G401 (cell line): ENCODE data around the gene CRTAC1. TPM values are rescaled to one million over a fixed set of nuclear protein-coding genes. Genes with fewer than 3 reads are reported as not detected.

Source experiments
- DNase-seq: peaks from one replicate; pipeline ENCODE4 v3.0.0-alpha.2; 2015; ENCODE audit warnings: low spot score
- in situ Hi-C: cut with HindIII; loops from 2 replicates; pipeline ENCODE4 v1.10.0; 2016; ENCODE audit warnings: low sequenced_read_pairs, mixed read lengths
- total RNA-seq: library from RNA; depleted of rRNA; stranded (reverse); fragments of >200 nt; shearing (Covaris generic); gene quantifications from 2 replicates; pipeline ENCODE4 v1.2.3, GENCODE V29; 2014

The CRTAC1 gene
- total RNA-seq, 1 experiment from 2014 or later = 0.10 TPM

GRCh38 chr10:97981816-97982215 lies 48.6 kb downstream of the CRTAC1 start:
- in situ Hi-C loops = no loop called here
- no peak for DNase-seq

- in situ Hi-C loops = no loop called here
- no peak for DNase-seq
These were observed 52.7 kb downstream of the CRTAC1 start for GRCh38 chr10:97977673-97978072.

- no peak for DNase-seq
- in situ Hi-C loops = no loop called here
These were observed 54.8 kb downstream of the CRTAC1 start for GRCh38 chr10:97975598-97975997.

- DNase-seq = peak; percentile 33
- in situ Hi-C loops = no loop called here
These were observed 55.6 kb downstream of the CRTAC1 start for GRCh38 chr10:97974526-97975525.

DNA sequence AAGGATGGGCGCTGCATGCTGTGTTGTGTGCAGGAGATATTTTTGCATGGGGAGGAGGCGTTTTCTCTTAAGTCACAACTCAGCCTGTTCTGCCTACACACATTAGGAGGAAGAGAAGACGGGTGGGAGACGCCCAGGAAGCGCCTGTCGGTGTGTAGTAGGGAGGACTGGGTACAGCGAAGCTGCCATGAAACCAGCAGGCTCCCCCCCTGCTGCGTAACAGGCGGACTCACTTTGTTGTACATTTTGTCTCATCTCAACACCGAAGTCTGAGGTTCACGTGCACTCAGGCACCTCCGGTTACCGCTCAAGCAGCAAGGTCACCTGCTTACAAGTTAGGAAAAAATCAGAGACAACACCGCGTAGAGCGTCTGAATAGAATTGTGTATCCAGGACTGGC lies 56.3 kb downstream of the CRTAC1 start:
- peak; percentile 31 for DNase-seq
- in situ Hi-C loops = no loop called here

- in situ Hi-C loops = no loop called here
These were observed 60.8 kb downstream of the CRTAC1 start for GRCh38 chr10:97969538-97970079.

DNA sequence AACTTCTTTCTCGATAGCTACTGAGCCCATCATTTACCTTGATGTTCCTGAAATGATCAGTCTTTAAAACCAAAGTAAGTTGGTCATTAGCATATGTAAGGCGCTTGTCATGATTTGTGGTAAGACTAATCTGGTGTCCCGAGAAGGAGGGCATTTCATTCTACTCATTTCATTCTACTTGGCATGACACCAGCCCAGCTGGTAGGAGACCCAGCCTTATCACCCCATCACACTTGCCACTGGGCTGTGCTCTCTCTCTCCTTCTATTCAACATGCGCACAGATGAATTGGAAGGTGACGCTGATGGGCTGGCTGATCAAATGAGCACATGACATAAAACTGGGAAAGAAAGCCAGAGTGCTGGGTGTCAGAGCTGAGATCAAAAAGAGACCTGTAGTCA lies 65.7 kb downstream of the CRTAC1 start:
- DNase-seq = no peak

More at GRCh38 chr10:97969538-97970079, 60.8 kb downstream of the CRTAC1 start:
- no peak for DNase-seq

DNA sequence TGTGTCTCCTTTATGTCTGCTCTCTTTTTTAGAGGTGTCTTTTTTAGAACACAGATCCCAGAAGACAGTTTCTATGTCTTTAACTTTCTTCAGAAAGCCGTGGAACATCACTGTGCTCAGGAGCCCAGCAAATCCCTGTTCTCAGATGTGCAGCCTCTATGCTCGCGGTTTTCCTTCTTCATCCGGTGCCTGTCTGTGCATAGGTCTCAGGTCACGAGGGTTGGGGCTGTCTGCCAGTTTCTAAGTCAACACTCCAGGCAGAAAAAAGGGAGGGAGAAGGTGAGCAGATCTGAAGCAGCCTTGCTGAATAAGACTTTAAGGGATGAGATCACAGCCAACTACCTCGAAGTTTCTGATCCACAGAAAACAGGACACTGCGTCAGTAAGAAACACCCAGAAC lies 68.5 kb downstream of the CRTAC1 start:
- in situ Hi-C loops = no loop called here
- peak; percentile 38 for DNase-seq

More for the DNA sequence above, 65.7 kb downstream of the CRTAC1 start:
- in situ Hi-C loops = no loop called here

DNA sequence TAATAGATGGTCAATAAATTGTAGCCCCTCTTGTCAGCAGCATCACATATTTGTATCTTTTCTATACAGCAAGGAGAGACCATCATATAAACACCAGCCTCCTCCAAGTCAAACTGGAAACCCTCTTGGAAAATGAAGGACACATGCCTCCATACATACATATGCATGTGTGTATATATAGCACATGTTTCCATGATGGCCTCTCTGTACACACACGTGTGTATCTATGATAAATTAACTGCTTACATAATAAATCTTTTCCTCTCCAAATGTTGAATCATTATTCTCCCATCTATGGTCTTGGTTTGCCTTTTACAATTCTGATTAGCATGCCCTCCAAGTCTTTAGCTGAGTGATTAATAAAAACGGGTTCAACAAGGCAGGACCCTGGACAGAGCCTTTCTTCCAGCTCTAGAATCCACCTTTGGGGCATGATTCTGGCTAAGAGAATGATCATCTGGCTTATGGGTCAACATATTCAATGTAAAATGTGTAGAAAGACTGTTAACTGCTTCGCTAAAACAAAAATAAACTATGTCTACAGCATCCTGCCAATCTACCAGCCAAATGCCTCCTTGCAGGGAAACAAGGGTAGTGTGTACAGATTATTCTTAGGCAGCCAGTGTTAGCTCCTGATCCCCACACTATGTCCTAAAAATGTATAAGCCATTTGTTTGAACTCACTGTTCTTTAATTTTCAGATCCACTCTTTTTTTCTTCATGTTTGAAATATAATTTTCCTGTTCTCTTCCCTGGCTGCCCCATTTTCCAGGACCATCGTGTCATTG lies 70.0 kb downstream of the CRTAC1 start:
- in situ Hi-C loops = no loop called here
- no peak for DNase-seq

DNA sequence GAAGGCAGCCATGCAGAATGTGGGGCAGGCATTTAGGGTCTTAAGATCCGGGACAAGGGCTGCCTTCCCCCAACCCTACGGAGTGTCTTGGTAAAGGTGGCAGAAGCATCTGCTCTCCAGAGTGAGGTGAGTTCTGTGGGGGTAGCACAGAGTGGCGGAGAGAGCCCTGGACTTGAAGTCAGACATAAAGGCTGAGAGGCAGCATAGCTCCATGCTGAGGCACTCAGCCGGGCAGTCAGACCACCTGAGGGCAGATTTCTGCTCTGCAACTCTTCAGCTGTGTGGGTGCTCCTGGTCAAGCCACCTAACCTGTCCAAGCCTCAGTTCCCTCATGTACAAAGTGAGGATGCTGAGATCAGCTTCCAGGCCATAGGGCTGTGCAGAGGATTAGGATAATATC lies 81.0 kb downstream of the CRTAC1 start:
- DNase-seq = no peak
- in situ Hi-C loops = no loop called here

DNA sequence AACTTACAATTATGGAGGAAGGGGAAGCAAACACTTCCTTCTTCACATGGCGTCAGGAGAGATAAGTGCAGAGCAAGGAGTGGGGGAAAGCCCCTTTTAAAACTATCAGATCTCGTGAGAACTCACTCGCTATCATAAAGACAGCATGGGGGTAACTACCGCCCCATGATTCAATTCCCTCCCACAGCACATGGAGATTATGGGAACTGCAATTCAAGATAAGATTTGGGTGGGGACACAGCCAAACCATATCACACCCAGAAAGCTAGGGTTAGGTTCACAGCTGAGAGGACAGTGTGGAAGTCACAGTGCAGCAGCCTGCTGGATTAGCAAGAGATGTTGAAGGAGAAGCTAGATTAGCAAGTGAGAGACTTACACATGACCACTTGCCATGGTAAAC lies 81.6 kb downstream of the CRTAC1 start:
- DNase-seq = no peak

GRCh38 chr10:97944772-97945171 lies 85.6 kb downstream of the CRTAC1 start:
- no peak for DNase-seq
- in situ Hi-C loops = no loop called here

More for the DNA sequence above, 81.6 kb downstream of the CRTAC1 start:
- in situ Hi-C loops = no loop called here

DNA sequence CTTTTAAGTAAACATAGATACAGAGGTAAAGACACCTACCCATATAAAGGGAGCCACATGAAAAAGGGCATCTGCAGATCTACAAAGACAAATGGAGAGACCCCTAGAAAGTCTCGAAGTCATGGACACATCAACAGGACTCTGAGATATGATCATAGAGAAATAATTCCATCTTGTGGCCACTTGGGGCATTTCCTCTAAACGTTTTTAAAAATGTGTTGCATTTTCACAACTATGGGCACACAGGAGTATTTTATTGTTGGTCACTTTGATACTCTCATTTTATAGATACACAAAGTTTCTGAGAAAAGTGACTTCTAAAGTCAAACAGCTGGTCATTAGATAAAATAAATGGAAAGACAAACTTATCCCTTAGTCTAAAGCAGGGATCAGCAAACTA lies 87.1 kb downstream of the CRTAC1 start:
- in situ Hi-C loops = no loop called here
- DNase-seq = no peak

DNA sequence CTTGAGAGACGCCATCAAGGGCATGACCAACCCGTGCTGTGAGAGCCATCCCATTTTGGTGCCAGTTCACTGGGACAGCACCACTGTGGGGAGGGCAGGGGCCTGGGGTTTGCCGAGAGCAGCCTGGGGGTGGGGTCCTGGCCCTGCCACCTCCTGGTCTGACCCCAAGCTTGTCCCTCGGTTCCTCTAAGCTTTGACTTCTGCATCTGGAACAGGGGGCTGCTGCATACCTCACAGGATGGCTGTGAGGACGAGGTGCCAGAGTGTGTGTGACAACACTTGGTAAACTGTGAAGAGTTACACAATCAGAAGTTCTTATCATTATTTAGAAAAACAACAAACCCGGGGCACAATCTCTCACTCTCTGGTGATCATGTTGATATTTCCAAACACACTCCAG lies 89.9 kb downstream of the CRTAC1 start:
- in situ Hi-C loops = no loop called here
- no peak for DNase-seq

DNA sequence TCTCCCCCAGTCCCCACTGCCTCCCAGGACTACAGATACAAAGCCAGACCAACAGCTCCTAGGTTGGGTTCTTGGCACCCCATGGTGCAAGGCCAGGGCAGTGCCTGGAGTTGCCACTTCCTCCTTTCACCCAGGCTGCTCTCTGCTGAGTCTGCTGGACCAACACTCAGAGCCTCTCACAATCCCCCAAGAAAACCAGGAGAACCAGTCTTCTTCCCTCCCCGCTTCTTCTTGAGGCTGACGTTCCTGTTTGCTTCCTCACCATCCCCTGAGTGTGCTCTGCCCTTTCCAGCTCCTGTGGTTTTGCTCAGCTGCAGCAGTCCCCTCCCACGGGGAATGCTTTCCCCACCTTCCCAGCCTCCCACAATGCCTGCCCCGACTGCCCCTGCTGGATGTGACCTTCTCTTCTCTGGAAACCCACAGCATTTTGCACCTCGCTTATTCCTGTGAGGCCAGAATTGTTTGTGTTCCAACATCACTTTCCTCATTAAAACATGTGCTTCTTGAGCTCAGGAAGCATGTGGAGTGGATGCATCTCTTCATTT lies 90.9 kb downstream of the CRTAC1 start:
- in situ Hi-C loops = no loop called here

GRCh38 chr10:97937928-97938327 lies 92.5 kb downstream of the CRTAC1 start:
- no peak for DNase-seq
- in situ Hi-C loops = no loop called here

More for the DNA sequence above, 90.9 kb downstream of the CRTAC1 start:
- no peak for DNase-seq

DNA sequence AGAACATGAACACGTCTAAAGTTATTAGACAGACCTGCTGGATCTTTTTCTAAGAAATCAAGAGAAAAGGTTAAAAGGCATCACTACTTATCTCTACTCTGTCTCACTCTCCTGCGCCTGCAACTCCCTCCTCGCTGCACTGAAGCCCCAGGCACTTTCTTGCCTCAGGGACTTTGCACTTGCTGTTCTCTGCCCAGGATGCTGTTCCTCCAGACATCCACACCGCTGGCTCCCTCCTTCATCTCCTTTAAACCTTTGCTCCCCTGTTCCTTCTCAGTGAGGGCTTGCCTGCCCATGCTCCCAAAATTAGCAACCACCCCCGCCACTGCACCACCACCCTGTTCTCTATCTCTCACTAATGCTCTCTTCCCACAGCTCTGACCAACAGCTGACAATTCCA lies 93.4 kb downstream of the CRTAC1 start:
- in situ Hi-C loops = no loop called here
- DNase-seq = no peak

DNA sequence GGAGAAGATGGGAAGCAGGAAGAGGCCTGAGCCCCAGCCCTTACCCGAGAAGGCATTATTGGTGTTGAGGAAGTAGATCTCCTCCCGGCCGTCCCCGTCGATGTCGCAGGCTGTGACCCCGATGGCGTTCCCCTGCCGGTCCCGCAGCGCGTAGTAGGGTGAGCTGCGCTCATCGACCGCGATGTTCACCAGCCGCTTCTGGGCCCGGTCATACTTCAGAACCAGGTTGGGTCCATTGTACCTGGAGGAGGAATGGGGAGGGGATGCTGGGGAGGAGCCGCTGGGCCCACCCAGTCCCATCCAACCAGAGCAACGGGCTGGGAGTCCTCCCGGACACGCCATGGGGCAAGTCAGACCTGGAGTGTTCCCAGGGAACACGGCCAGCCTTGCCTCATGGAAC lies 94.3 kb downstream of the CRTAC1 start:
- no peak for DNase-seq
- in situ Hi-C loops = no loop called here

GRCh38 chr10:97932932-97933530 lies 97.4 kb downstream of the CRTAC1 start:
- in situ Hi-C loops = no loop called here
- DNase-seq = no peak
